Activated CD4-positive, alpha-beta T cell treated with anti-CD3 and anti-CD28 coated beads for 4 hours (primary cell): ENCODE measurements around the gene NDRG3.
A peak's percentile ranks its signal among the peaks of the same experiment; 100 is the strongest.

Source experiments
- DNase-seq, 2 donors: peaks; one replicate each; pipeline ENCODE4 v3.0.0-alpha.2; 2020

NDRG3 gene

DNA sequence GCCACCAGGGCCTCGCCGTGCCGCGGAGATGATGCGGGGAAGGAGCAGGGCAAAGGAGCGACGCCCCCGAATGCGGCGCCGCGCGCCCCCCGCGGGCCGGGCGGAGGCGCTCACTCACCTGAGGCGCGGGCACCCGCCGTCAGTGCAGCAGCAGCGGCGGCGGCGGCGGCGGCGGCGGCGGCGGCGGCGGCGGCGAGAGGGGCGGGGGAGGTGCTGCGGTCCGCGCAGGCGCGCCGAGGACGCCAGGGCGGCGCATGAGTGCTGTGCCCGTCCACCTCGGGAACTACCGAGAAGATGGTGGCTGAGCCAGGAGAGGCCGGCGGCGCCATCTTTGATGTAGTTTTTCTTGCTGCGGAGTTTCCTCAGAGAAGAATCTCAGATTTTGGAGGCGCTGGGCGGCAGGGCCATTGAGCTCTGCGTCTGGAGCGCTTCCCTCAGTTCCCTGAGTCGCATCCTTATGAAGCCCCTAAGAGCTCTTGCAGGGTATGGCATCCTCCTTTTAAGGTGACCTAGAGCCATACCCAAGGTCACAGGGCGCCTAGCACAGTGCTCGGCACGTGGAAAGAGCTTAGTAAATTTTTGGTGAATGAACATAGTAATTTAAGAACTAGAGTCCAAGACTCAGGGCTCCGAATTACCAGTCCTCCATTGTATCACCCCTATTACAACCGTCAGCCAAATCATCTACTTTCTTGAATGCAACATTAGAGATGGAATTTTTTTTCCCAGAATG is at the start of gene NDRG3:
Gene NDRG3, minus strand, starts transcription at position 164 of the 733 bp plus-strand sequence. CDS start 24,355 bp downstream, outside the sequence.
- DNase-seq = peak; percentile 88 to 91

DNA sequence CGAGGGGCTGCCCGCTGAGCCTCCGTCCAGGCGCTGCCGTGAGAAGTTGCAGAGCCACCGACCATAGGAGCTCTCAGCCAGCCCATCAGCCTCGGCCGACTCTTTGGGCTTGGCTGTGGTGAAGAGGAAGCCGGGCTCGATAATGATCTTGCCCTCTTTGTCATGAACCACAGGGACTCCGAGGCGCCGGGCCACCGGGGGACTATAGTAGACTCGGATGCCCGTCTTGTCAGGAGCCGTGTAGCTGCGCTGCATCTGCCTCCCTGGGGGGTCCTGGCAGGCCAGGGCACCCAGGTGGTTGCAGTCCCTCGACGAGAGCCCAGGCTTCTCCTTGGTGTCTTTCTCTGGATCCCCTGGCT is 48.2 kb upstream of the NDRG3 start:
- DNase-seq = no peak

GRCh38 chr20:36793294-36794115 is 47.6 kb upstream of the NDRG3 start:
- no peak for DNase-seq

GRCh38 chr20:36792422-36792821 is 46.5 kb upstream of the NDRG3 start:
- no peak for DNase-seq

DNA sequence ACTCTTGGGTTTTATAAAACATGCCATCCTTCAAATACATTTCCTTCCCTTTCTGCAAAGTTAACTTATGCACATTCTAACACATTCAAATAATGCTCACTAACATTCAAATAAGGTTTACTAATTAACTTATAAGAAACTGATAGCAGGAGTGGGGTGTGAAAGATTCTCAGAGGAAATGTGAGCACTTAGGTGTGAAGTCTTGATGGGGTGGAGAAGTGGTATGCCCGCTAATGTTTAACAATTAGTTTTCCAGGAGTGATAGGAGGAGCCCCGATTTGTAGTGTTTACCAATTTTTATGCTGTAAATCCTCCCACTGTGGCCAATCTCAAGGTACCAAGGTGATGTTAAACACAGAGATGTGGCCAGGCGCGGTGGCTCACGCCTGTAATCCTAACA is 46.0 kb upstream of the NDRG3 start:
- DNase-seq = no peak

DNA sequence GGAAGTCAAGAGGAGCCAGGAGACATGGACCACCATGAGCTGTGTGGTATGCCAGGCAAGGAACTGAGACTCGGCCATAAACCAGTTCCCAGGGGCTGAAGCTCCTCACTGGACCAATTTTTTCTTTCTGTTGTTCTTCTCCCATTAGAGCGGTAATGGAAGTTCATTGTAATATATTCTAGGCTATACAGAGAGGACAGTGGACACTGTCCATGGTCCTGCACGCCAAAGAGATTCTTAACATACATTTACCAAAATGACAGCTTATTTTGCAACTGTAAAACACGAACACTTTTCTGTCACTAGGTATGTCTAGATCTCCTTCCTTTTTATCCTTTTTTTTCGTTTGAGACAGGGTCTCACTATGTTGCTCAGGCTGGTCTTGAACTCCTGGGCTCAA is 40.8 kb upstream of the NDRG3 start:
- DNase-seq = no peak

DNA sequence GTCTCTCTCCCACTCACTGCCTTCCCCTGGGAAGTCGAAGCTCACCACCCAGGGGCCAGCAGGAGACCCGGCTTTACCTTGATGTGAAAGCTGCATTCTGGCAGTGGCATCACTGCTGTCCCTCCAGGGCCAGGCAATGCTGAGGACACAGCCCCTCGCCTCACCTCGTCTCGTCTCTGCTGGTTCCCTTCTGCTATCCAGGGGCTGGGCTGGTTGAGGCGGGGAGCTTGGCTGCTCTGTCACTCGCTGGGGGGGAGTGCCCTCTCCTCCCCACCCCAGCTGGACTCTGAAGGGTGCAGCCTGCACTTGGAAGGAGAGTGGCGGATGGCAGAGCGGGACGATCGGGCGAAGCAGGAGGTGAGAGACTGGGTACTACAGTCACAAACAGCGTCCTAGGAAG is 40.4 kb upstream of the NDRG3 start:
- no peak for DNase-seq

DNA sequence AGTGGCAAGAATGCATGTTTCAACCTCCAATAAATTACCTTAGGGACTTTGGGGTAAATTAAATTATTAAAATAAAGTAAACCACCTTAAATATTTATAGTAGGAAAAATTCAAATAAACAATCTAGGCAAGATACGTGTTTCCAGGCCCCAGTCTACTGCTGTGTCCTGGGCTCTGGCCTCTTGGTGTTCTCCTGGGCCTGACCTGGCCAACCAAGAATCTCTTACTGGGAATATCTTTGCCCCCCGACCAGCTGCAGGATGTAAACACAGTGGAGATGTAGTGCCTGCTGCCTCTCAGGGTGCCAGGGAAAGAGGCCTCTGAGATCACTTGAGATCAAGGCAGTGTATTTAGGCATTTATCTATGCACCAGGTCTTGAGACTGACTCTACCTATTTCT is 39.4 kb upstream of the NDRG3 start:
- no peak for DNase-seq

DNA sequence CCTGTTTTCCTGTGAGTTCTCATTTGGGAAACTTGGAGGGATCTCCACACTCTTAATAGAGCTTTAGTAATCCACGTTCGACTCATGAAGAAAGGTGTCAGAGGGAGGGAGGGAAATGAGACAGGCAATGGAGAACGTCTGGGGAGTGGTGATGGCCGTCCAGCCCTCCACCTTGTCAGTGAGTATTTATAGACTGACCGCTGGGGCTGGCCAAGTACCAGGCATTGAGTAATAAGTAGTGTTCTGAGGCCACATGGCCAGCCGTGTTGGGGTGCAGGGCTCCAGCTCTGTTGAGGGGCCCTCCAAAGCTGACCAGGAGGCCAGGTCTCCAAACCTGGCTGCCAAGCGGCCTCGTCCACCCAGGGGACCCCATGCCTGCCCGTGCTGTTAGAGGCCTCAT is 39.0 kb upstream of the NDRG3 start:
- DNase-seq = no peak

DNA sequence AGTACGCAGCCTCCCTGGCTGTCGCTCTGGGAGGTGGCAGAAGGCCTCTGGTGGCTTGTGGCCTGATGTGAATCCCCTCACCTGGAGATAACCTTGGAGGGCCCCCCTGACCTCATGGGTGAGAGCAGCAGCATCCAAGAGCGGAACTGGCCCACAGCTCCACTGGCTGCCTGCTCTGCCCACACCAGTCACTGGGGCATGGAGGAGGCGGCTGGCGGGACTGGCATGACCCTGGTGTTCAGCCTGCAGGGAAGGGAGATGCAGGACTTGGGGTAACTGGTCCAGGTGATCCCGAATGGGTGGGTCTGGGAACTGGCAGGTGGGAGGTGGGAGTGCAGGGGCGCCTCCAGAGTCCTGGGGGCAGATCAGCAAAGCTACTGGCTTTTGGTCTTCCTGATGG is 38.2 kb upstream of the NDRG3 start:
- no peak for DNase-seq

- no peak for DNase-seq
These were observed 33.8 kb upstream of the NDRG3 start for GRCh38 chr20:36779656-36780025.

DNA sequence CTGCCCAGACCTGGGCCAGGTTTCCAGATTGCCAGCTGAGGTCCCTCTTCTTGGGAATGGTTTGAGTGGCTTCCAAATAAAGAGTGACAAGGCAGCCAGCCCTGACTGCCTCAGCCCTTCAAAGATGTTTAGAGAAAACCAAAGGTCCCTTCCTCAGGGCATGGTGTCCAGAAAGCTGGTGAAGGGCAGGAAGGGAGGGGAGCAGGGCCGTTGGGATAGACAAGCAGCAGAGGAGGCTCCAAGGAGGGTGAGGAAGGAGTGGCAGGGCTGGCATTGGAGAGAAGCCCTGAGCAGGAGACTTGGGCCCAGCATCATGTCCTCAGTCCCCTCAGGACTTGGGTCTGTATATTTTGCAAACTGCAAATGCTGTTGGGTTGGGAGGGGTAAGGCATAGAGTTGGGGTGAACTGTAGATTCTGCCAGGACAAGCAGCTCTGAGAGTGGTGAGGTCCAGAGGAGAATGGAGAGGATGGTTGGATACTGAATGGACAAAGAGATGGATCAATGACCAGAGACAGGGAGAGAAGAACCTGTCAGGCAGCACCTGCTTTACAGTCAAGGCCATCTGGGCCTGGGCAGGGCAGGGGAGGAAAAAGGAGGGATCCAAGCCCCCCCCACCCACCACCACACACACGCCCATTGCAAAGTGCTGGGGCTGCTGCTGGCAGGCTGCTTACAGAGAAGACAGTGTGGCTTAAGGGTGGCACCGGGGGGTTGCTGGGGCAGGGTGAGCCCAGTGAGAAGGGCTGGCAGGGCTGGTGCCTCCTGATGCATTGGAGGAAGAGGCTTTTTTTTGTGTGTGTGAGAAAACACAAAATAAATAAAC is 33.2 kb upstream of the NDRG3 start:
- DNase-seq = no peak

DNA sequence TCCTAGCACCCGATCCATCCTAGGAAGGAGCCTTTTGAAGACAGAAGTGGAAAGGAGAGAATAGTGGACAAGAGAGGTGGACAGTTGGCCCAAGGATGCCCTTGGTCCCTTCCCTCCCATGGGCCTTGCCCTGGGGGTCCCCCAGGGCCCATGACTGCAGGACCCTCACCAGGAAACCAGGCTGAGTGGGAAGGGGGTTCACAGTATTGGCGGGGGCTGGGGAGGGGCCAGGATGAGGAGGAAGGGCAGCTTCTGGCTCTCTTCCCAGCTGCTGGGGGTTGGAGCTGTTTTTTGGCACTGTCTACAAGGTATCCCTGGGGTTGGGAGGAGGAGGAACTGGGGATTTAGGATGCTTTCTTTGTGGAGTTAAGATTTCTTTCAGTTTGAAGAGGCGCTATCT is 31.7 kb upstream of the NDRG3 start:
- DNase-seq = no peak

GRCh38 chr20:36777167-36777566 is 31.3 kb upstream of the NDRG3 start:
- no peak for DNase-seq

GRCh38 chr20:36775826-36776225 is 29.9 kb upstream of the NDRG3 start:
- no peak for DNase-seq

DNA sequence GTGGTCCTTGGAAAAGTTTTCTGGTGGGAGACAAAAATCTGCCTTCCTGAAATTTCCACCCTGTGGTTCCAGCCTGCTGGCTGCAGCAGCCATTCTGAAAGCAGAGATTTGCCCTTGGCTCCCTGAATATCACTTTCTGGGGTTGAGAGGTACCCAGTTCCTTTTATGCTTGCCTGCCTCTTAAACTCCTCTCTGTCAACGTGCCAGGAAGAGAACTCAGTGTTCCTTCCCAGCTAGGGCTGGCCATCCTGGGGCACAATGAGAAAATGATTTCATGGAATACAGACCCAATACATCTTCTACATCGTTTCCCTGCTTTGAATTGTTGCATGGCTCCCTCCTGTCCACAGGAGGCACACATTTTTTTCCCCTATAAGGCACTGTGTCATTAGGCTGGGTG is 29.3 kb upstream of the NDRG3 start:
- DNase-seq = no peak

- peak; percentile 97 to 98 for DNase-seq
These were observed 27.9 kb upstream of the NDRG3 start, which contains the start of gene DSN1 for GRCh38 chr20:36773597-36774390. Gene DSN1 (minus strand): TSS chr20:36773763. CDS start chr20:36771458, 2,305 bp downstream.

DNA sequence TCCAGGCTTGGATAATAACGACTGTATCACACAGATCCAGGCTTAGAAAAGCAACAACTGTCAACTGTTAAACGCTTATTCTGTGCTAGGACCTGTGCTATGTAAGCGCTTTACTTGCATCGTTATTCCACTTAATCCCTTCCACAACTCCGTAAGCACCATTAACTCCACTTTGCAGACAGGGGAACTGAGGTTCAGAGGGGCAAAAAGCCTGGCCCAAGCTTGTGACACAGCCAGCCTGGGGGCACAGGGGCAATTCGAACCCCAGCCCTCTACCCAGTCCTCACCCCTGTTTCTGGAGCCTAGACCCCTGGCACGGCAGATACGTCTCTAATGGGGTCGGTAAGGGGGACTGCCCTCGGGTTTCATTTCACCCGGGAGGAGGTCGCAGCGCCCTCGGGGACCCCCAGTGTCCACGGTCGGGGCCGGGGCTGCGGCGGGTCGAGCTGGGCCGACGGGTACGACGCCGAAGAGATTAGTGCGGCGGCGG is 27.3 kb upstream of the NDRG3 start:
- no peak for DNase-seq

DNA sequence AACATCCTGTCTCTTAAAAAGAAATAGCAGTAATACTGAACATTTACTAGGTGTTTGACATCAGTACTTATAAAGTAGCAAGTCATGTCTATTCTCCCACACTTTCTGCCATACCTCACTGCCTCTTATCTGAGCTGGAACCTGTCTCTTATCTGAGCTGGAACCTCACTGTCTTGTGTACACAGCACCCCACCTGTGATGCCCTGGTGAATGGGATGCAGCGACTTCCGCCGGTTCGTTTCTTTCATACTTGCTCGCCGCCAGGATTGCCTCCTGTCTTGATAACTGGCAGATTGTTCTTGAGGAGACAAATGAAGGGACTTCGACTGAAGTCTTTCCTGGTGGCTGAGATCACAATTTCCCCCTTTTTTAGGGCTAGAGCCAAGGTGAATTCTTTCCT is 24.8 kb upstream of the NDRG3 start:
- DNase-seq = no peak

DNA sequence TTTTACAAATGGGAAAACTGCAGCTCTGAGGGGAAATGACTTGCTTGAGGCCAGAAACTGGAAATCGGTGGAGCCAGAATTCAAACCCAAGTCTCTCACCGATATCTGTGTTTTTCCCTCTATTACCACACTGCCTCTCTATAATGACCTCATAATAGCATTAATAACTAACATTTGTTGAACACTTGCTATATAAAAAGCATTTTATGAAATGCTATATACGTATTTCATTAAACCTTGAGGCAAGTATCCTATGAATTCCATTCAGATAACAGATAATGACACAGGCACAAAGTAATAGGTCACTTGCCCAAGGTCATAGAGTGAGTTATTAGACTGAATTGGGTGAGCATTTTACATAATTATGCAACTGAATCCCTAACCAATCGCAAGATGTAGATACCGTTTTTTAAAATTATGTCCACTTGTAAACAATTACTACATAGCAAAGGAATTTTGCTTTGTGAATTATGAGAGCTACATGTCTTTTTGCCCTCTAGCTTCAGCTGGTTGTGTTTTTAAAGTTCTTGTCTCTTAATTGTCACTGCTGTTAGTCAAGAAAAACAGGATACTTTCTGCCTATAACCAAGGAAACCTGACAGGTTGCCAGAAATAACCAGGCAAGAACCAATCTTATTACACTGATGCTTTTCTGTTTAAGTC is 23.0 kb upstream of the NDRG3 start:
- DNase-seq = no peak

- DNase-seq = no peak
These were observed 15.2 kb upstream of the NDRG3 start for GRCh38 chr20:36761125-36761524.

GRCh38 chr20:36760647-36761046 is 14.8 kb upstream of the NDRG3 start:
- no peak for DNase-seq
